Measurements from ENCODE around the gene DNASE2.

DNA sequence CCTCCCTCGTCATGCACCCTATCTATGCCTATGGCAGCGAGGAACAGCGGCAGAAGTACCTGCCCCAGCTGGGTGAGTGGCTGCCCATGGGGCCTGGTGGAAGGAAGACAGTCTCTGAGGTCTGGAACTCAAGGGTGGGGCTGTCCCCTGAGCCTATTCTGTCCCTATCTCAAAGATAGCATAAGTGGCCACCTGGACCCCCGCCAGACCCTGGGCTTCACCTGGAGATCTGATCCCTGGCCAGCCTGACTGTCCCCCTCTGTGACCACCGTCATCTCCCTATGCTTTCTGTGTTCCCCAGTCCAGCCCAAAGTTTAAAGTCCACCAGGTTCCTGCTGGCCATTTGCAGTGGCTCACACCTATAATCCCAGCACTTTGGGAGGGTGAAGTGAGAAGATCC is 12.3 kb upstream of the DNASE2 start:
- TF ChIP-seq, protein P1, sequence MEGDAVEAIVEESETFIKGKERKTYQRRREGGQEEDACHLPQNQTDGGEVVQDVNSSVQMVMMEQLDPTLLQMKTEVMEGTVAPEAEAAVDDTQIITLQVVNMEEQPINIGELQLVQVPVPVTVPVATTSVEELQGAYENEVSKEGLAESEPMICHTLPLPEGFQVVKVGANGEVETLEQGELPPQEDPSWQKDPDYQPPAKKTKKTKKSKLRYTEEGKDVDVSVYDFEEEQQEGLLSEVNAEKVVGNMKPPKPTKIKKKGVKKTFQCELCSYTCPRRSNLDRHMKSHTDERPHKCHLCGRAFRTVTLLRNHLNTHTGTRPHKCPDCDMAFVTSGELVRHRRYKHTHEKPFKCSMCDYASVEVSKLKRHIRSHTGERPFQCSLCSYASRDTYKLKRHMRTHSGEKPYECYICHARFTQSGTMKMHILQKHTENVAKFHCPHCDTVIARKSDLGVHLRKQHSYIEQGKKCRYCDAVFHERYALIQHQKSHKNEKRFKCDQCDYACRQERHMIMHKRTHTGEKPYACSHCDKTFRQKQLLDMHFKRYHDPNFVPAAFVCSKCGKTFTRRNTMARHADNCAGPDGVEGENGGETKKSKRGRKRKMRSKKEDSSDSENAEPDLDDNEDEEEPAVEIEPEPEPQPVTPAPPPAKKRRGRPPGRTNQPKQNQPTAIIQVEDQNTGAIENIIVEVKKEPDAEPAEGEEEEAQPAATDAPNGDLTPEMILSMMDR (conservative IDR thresholded peaks at IDR 0.05), result no peak
- TF ChIP-seq ZFX (IDR thresholded peaks at IDR 0.05), result no peak
